Measurements from ENCODE around the gene C10orf120. TPM values are rescaled to one million over a fixed set of nuclear protein-coding genes. Genes with fewer than 3 reads are reported as not detected.

The C10orf120 gene
- total and polyA plus RNA-seq, 3 experiments from 2014 or later: not detected

DNA sequence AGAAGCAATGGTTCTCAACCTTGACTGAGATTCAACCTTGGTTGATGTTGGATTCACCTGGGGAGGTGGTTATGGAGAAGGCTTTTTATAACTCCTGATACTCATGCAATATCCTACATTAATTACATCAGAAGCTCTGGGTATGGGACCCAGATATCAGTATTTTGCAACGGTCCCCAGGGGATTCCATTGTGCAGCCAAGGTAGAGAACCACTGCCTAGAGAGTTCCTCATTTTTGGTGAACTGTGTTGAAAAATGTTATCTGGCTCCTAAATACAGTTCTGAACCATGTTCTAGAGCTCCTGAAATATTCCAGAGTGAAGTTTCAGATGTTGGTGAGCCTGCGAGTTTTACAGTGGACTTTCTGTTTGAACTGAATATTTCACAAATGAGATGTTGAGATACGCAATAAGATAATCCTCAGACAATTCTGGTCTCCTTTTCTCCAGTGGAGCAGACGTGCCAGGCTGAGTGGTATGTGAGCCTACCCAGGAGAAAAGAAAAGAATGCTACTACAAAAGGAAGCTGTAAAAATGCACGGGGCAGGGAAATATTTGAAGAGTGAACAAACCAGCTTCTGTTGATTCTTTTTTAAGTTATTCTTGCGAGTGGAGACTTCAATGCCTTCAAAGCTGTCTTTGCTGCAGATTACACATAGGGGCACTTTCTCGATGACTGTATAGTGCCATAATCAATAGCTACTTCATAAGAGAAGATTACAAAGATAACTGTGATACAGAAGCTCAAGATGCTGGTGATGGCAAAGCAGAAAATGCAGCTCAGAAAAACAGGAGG is 13.6 kb upstream of the C10orf120 start:
- no peaks in the 10 kb centered on the region for H3K4me1 Mint-ChIP-seq
- no peaks in the 10 kb centered on the region for H3K9me3 Mint-ChIP-seq
- no peak for DNase-seq
- POLR2A ChIA-PET: no interaction called here
- no peak overlapping the region for H3K4me3 ChIP-seq (ENCODE audit: low read length)
- no peaks in the 10 kb centered on the region for H3K4me1 ChIP-seq (ENCODE audit: insufficient read depth, low read length)
- no peaks in the 10 kb centered on the region for H3K36me3 Mint-ChIP-seq
- no peaks in the 10 kb centered on the region for H3K9me3 ChIP-seq (ENCODE audit: low read length)
- CTCF ChIA-PET: interaction anchor here (1.2 kb wide), 1 partner anchor 9 kb away, joined by 3 read pairs; no protein-coding TSS in a partner anchor
- no peak overlapping the region for H3K27ac Mint-ChIP-seq
- no peak overlapping the region for H3K27ac ChIP-seq (ENCODE audit: low read depth, low read length)
- no peak overlapping the region for H3K4me3 Mint-ChIP-seq
- peaks cover 5 to 17% of the 10 kb centered on the region in 2 donors for H3K27me3 Mint-ChIP-seq
- H3K36me3 ChIP-seq (ENCODE audit: insufficient read depth, low read length): no peaks in the 10 kb centered on the region
- H3K27me3 ChIP-seq (ENCODE audit: insufficient read depth, low read length, poor library complexity, severe bottlenecking): no peaks in the 10 kb centered on the region

DNA sequence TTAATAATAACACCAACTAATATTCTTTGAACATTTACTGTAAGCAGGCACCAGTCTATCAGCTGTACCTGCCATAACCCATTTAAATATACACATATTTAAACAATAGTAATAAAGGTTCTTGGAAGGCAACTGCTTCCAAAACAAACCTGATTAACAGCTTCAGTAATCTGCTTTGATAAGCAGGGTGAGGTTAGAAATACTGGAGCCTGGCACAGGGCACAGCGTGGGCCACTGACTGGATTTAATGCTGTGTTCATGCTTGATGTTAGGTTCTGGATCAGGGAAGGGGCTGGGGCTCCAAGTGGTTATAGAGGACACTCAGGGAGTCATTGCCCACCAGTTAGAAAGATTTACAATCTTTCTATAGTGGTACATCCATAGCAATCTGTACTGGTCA is 10.9 kb upstream of the C10orf120 start:
- Mint-ChIP-seq H3K4me3 (no peak overlapping the region), H3K4me1 (peaks cover 7 to 9% (median 8%) of the 10 kb centered on the region in 3 donors), H3K27me3 (peaks cover 3 to 12% of the 10 kb centered on the region in 2 donors), H3K36me3 (no peaks in the 10 kb centered on the region), H3K9me3 (no peaks in the 10 kb centered on the region), H3K27ac (no peak overlapping the region)
- H3K4me3 ChIP-seq (ENCODE audit: low read length): no peak overlapping the region
- H3K36me3 ChIP-seq (ENCODE audit: insufficient read depth, low read length): no peaks in the 10 kb centered on the region
- no peaks in the 10 kb centered on the region for H3K4me1 ChIP-seq (ENCODE audit: insufficient read depth, low read length)
- H3K27ac ChIP-seq (ENCODE audit: low read depth, low read length): no peak overlapping the region
- no peaks in the 10 kb centered on the region for H3K9me3 ChIP-seq (ENCODE audit: low read length)
- DNase-seq: no peak
- POLR2A ChIA-PET: no interaction called here
- CTCF ChIA-PET: no interaction called here
- H3K27me3 ChIP-seq (ENCODE audit: insufficient read depth, low read length, poor library complexity, severe bottlenecking): no peaks in the 10 kb centered on the region

DNA sequence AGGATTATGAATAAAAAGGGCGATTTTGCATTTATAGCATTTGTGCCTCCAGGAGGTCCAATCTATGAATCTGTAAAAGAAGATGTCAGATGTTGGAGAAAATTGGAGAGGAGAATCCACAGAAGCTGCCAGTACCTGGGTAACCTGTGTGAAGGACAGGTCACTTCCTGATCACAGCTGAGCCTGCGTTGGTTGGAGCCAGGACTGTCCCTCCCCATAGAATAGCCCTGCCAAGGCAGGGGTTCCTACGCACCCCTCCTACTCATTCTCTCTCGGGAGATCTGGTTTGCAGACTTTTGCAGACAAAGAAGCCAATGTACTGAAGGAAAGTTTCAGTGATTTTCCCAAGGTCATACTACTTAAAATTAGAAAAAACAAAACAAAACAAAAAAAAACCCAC is 10.3 kb upstream of the C10orf120 start:
- peaks cover 3 to 10% of the 10 kb centered on the region in 2 donors for H3K27me3 Mint-ChIP-seq
- Histone ChIP-seq H3K27me3 (ENCODE audit: insufficient read depth, low read length, poor library complexity, severe bottlenecking) (no peaks in the 10 kb centered on the region), H3K27ac (ENCODE audit: low read depth, low read length) (no peak overlapping the region), H3K4me1 (ENCODE audit: insufficient read depth, low read length) (no peaks in the 10 kb centered on the region), H3K4me3 (ENCODE audit: low read length) (no peak overlapping the region), H3K9me3 (ENCODE audit: low read length) (no peaks in the 10 kb centered on the region), H3K36me3 (ENCODE audit: insufficient read depth, low read length) (no peaks in the 10 kb centered on the region)
- H3K9me3 Mint-ChIP-seq: no peaks in the 10 kb centered on the region
- H3K27ac Mint-ChIP-seq: no peak overlapping the region
- no peak for DNase-seq
- POLR2A ChIA-PET: no interaction called here
- H3K4me1 Mint-ChIP-seq: peaks cover 7 to 9% (median 8%) of the 10 kb centered on the region in 3 donors
- H3K4me3 Mint-ChIP-seq: no peak overlapping the region
- H3K36me3 Mint-ChIP-seq: no peaks in the 10 kb centered on the region
- CTCF ChIA-PET: no interaction called here

DNA sequence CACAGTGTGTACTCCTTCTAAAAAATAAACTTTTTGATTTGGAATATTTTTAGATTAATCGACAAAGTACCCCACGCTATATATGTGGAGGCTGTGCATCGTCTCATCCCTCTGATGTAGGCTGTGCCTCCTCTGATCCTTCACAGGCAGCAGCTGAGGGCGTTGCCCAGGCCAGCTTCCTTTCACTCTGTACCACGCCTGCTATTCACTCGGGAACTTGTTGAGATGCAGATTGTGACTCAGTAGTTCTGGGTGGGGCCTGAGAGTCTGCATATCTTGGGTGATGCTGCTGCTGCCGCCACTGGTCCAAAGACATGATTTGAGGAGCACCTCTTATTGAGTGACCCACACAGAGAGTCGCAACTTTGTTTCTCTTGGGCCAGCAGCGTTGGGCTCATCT is 7.9 kb upstream of the C10orf120 start:
- DNase-seq: no peak
- Histone ChIP-seq H3K9me3 (ENCODE audit: low read length) (no peaks in the 10 kb centered on the region), H3K36me3 (ENCODE audit: insufficient read depth, low read length) (no peaks in the 10 kb centered on the region), H3K27me3 (ENCODE audit: insufficient read depth, low read length, poor library complexity, severe bottlenecking) (no peaks in the 10 kb centered on the region), H3K4me1 (ENCODE audit: insufficient read depth, low read length) (no peaks in the 10 kb centered on the region), H3K4me3 (ENCODE audit: low read length) (no peak overlapping the region), H3K27ac (ENCODE audit: low read depth, low read length) (no peak overlapping the region)
- no peaks in the 10 kb centered on the region for H3K9me3 Mint-ChIP-seq
- peaks cover 3 to 10% of the 10 kb centered on the region in 2 donors for H3K27me3 Mint-ChIP-seq
- CTCF ChIA-PET: no interaction called here
- H3K27ac Mint-ChIP-seq: no peak overlapping the region
- peaks cover 7 to 9% (median 8%) of the 10 kb centered on the region in 3 donors for H3K4me1 Mint-ChIP-seq
- no peaks in the 10 kb centered on the region for H3K36me3 Mint-ChIP-seq
- POLR2A ChIA-PET: no interaction called here
- no peak overlapping the region for H3K4me3 Mint-ChIP-seq

DNA sequence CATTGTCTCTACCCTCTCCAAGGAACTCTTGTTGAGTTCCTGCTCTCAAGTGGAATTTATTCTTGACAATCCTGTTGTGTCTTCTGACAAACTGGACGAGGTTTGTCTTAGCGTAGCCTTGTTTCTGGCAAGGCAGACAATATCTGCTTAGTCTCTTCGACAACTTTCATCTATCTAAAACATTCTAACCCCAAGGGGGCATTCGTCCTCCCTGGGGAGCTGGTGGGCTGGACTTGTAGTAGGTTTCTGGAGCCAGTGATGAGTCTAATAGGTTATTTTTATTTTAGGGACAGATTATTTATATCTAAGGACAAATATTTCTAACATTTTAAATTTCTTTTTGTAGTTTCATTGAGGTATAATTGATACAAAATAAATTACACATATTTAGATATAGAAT is 7.3 kb upstream of the C10orf120 start:
- H3K4me1 ChIP-seq (ENCODE audit: insufficient read depth, low read length): no peaks in the 10 kb centered on the region
- CTCF ChIA-PET: no interaction called here

DNA sequence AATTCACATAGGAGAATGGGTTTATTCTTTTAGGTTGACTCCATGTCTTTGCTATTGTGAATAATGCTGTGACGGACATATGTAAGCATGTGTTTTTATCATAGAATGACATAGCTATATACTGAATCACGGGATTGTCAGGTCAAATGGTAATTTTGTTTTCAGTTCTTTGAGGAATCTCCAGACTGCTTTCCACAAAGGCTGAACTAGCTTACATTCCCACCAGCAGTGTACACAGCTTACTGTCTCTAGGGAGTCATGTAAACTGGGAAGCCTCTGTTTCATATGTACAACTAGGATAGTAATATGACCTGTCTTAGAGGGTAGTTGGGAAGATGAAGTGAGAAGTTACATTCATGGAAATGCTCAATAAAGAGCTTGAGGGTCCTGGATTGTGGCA is 6.8 kb upstream of the C10orf120 start:
- no peaks in the 10 kb centered on the region for H3K4me1 ChIP-seq (ENCODE audit: insufficient read depth, low read length)
- H3K9me3 ChIP-seq (ENCODE audit: low read length): no peaks in the 10 kb centered on the region
- no peak overlapping the region for H3K27ac ChIP-seq (ENCODE audit: low read depth, low read length)
- DNase-seq: no peak
- H3K4me3 Mint-ChIP-seq: no peak overlapping the region
- no peaks in the 10 kb centered on the region for H3K27me3 ChIP-seq (ENCODE audit: insufficient read depth, low read length, poor library complexity, severe bottlenecking)
- H3K4me1 Mint-ChIP-seq: peaks cover 7 to 9% (median 8%) of the 10 kb centered on the region in 3 donors
- no peak overlapping the region for H3K4me3 ChIP-seq (ENCODE audit: low read length)
- CTCF ChIA-PET: no interaction called here
- H3K27ac Mint-ChIP-seq: no peak overlapping the region
- POLR2A ChIA-PET: no interaction called here
- no peaks in the 10 kb centered on the region for H3K36me3 ChIP-seq (ENCODE audit: insufficient read depth, low read length)
- no peaks in the 10 kb centered on the region for H3K36me3 Mint-ChIP-seq
- peaks cover 6 to 10% of the 10 kb centered on the region in 2 donors for H3K27me3 Mint-ChIP-seq
- no peaks in the 10 kb centered on the region for H3K9me3 Mint-ChIP-seq

More for the DNA sequence above, 7.3 kb upstream of the C10orf120 start:
- no peaks in the 10 kb centered on the region for H3K36me3 Mint-ChIP-seq
- POLR2A ChIA-PET: no interaction called here
- no peaks in the 10 kb centered on the region for H3K9me3 ChIP-seq (ENCODE audit: low read length)
- no peaks in the 10 kb centered on the region for H3K9me3 Mint-ChIP-seq
- no peak overlapping the region for H3K4me3 ChIP-seq (ENCODE audit: low read length)
- H3K27me3 Mint-ChIP-seq: peaks cover 4 to 10% of the 10 kb centered on the region in 2 donors
- DNase-seq: no peak
- no peak overlapping the region for H3K27ac ChIP-seq (ENCODE audit: low read depth, low read length)
- H3K27me3 ChIP-seq (ENCODE audit: insufficient read depth, low read length, poor library complexity, severe bottlenecking): no peaks in the 10 kb centered on the region
- H3K4me1 Mint-ChIP-seq: peaks cover 7 to 9% (median 8%) of the 10 kb centered on the region in 3 donors
- no peaks in the 10 kb centered on the region for H3K36me3 ChIP-seq (ENCODE audit: insufficient read depth, low read length)
- no peak overlapping the region for H3K27ac Mint-ChIP-seq
- H3K4me3 Mint-ChIP-seq: no peak overlapping the region

DNA sequence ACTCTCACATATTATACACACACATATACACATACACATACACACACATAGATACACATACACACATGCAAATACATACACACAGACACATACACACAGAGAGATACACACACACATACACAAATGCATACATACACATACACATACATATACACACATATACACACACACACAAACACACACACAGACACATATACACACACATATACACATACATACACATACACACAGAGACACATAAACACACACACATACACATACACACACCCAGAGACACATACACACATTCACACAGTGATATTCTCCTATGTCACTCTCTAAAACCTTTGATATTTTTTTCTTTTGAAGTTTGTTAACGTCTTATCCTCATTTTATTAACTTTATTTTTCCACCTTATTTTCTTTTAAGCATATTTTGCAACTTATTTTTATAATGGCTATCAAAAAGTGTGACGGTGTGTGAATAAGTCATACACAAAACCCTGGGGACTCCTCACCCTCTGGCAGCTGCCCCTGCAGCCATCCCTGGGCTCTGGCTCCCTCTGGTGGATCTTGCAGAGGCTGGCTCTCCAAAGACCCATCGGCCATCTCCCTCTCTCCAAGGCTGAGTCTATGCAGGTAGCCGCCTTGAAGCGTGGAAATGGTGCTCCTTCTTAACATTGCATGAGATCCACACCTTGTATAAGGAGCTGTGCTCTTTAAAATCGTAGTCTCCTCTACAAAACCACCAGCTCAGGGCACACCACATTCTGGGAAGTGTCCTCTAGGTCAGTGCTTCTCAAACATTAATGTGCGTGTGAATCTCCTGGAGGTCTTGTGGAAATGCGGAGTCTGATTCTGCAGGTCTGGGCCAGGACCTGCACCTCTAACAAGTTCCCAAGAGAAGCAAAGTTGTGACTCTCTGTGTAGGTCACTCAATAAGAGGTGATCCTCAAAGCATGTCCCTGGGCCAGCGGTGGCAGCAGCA is 4.1 kb upstream of the C10orf120 start:
- no peak overlapping the region for H3K4me3 ChIP-seq (ENCODE audit: low read length)
- CTCF ChIA-PET: interaction anchor here (1.2 kb wide), 1 partner anchor 9 kb away, joined by 3 read pairs; no protein-coding TSS in a partner anchor
- Mint-ChIP-seq H3K4me3 (no peak overlapping the region), H3K27ac (no peak overlapping the region), H3K36me3 (no peaks in the 10 kb centered on the region), H3K9me3 (no peaks in the 10 kb centered on the region), H3K4me1 (peaks cover 7 to 9% (median 8%) of the 10 kb centered on the region in 3 donors), H3K27me3 (peaks cover 3 to 16% of the 10 kb centered on the region in 2 donors)
- no peak overlapping the region for H3K27ac ChIP-seq (ENCODE audit: low read depth, low read length)
- no peaks in the 10 kb centered on the region for H3K36me3 ChIP-seq (ENCODE audit: insufficient read depth, low read length)
- peak in 4 of 5 donors; percentile 10 to 61 (median 26) for DNase-seq
- POLR2A ChIA-PET: no interaction called here
- H3K27me3 ChIP-seq (ENCODE audit: insufficient read depth, low read length, poor library complexity, severe bottlenecking): no peaks in the 10 kb centered on the region
- no peaks in the 10 kb centered on the region for H3K9me3 ChIP-seq (ENCODE audit: low read length)
- no peaks in the 10 kb centered on the region for H3K4me1 ChIP-seq (ENCODE audit: insufficient read depth, low read length)

DNA sequence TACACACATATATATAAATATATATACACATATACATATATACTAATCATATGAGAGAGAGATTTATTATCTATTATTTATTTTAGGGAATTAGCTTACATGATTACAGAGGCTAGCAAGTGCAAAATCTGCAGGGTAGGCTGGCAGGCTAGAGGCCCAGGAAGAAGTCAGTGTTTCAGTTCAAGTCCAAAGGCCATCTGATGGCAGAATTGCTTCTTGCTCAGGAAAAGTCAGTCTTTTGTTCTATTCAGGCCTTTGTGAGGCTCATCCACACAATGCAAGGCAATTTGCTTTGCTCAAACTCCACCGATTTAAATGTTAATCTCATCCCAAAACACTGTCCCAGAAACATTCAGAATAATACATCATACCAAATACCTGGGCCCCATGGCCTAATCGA is 2.6 kb upstream of the C10orf120 start:
- Mint-ChIP-seq H3K4me1 (no peaks in the 10 kb centered on the region), H3K4me3 (no peak overlapping the region), H3K27me3 (peaks cover 3 to 15% of the 10 kb centered on the region in 2 donors), H3K9me3 (no peaks in the 10 kb centered on the region), H3K36me3 (no peaks in the 10 kb centered on the region), H3K27ac (no peak overlapping the region)
- Histone ChIP-seq H3K27me3 (ENCODE audit: insufficient read depth, low read length, poor library complexity, severe bottlenecking) (no peaks in the 10 kb centered on the region), H3K4me1 (ENCODE audit: insufficient read depth, low read length) (no peaks in the 10 kb centered on the region), H3K36me3 (ENCODE audit: insufficient read depth, low read length) (no peaks in the 10 kb centered on the region), H3K4me3 (ENCODE audit: low read length) (no peak overlapping the region), H3K27ac (ENCODE audit: low read depth, low read length) (no peak overlapping the region), H3K9me3 (ENCODE audit: low read length) (no peaks in the 10 kb centered on the region)
- CTCF ChIA-PET: no interaction called here
- POLR2A ChIA-PET: no interaction called here
- DNase-seq: no peak
